Dedifferentiated amniotic fluid mesenchymal stem cell (primary cell): Measurements from ENCODE around the gene COL23A1.

Experiments used
- DNase-seq: peaks from one replicate; pipeline ENCODE4 v3.0.0-alpha.2; 2016; ENCODE audit errors: extremely low spot score

The COL23A1 gene

GRCh38 chr5:178434851-178435250 is 155.3 kb downstream of the COL23A1 start:
- DNase-seq = no peak

GRCh38 chr5:178434016-178434761 is 156.0 kb downstream of the COL23A1 start:
- DNase-seq = no peak

- DNase-seq = no peak
Measured at GRCh38 chr5:178433273-178433775, 156.9 kb downstream of the COL23A1 start.

- no peak for DNase-seq
Measured at GRCh38 chr5:178432421-178433272, 157.5 kb downstream of the COL23A1 start.

DNA sequence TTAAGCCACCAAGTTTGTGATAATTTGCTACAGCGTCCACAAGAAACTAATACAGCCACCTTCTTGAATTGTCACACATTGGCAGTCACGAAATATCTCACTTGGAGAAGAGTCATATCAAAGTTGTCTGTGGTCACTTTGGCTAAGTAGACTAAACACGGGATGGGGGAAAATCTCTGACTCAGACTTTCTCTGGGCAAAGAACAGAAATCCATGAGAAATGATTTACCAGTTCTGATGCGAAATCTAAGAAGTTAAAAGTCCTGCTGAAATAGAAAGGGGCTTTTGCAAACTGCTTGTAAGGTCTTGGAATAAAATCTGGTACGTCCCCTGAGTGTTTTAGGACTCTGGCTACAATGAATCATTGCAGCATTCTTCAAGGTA is 158.4 kb downstream of the COL23A1 start:
- DNase-seq = no peak

DNA sequence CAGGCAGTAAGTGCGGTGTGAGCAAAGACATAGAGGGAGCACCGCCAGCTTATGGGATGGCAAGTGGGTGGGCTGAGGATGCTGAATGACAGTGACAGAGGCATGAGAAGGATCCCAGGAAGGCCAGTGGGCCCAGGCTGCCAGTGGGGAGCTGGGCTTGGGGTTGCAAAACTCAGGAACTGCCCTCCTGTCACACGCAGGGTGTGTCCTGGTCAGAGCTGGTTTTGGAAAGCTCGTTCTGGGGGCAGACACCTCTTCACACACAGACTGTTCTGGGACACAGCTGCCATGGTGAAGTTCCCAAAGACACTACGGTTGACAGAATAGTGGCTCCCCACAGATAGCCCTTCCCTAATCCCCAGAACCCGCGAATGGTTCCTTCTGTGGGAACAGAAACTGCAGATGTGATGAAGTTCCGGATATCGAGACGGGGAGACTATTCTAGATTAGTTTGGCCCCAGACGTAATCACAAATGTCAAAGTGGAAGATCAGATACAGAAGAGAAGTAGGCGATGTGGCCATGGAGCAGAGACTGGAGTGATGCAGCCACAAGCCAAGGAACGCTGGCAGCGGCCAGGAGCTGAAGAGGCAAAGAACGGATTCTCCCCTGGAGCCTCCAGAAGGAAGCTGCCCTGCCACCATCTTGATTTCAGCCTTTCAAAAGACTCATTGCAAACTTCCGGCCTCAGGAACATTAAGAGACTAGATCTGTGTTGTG is 159.0 kb downstream of the COL23A1 start:
- DNase-seq = no peak

- DNase-seq = no peak
Measured at GRCh38 chr5:178430186-178431062, 159.8 kb downstream of the COL23A1 start.

DNA sequence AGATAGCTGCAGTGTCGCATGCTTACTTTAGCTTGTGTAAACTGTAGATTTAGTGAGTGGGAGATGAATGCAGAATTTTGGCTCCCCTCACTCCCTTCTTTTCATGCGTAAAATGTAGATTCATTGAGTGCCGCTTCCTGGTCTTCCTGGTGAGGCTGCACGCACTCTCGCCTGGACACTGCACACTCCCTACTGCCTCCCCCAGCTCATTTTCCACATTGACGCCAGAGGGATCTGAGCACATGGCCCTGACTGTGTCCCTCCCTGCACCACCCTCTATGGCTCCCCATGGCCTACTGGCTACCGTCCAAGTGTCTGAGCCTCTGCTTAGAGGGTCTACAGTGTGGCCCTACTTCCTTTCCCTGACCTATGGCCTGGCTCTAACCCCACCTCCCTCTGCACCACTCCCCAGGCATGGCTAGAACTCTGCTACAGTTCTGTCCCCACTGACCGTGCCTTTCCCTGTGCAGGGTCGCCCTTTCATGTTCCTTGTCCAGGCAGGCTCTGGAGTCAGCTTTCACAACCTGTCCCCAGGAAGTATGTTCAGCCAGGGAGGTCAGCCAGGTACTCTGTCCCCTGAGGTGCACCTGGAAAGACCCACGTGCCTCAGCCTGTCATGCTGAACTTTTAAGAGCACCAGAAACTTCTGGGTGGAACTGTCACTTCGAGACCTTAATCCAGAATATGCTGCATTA is 160.6 kb downstream of the COL23A1 start:
- no peak for DNase-seq

GRCh38 chr5:178429156-178429468 is 161.1 kb downstream of the COL23A1 start:
- no peak for DNase-seq

DNA sequence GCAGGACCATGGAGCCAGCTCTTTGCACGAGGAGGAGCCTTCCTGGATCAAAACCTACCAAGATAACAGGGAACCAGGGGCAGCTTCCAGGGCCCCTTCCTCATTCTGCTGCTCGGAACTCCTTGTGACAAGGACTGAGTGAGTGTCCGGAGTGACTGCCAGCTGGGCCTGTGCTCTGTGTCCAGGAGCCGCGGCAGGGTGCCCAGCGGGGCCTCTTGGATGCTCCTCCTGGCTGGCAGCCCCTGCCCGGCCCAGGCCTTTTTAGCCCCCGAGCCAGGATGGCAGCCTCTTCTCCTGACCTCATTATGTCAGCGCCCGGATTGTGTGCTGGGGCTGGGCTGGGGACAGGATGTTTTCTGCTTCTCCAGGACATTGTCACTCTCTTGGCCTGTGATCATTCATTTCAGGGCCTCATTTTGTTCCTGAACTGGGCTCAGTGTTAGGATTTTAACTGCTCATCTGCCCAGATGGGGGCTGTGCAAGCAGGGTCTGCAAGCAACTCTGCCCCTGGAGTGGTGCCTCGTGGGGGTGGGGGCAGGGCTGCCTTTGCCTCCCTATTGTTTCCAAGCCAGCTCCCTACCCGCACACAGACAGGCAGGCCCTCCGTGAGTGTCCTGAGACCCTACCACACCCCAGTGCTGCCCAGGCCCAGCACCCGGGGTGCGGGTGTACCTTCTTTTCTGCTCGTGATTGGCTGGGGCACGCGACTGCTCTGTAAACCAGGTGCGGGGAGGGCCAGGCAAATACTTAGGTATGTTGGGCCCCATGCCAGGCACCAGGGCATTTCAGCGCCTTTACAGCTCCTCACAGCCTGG is 161.6 kb downstream of the COL23A1 start:
- no peak for DNase-seq

DNA sequence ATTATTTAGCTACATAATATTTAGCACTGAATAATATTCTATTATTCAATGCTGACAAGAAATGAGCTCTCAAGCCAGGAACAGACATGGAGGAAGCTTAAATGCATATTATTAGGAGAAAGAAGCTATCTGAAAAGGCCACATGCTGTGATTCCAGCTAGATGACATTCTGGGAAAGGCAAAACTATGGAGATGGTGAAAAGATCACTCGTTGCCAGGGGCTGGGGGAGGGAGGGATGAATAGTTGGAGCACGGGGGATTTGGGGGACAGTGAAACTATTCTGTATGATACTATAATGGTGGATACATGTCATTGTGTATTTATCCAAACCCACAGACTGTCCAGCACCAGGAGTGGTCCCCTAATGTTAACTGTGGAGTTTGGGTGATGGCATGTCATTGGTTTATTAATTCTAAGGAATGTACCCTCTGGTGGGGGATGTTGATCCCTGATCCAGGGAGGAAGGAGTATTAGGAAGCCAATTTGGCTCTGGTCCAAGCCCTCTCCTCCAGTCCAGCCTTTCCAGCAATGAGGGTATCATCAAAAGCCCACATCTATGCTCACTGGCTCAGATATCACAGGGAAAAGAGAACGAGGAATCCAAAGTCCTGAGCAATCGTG is 162.5 kb downstream of the COL23A1 start:
- no peak for DNase-seq

- no peak for DNase-seq
Measured at GRCh38 chr5:178426326-178427130, 163.7 kb downstream of the COL23A1 start.

DNA sequence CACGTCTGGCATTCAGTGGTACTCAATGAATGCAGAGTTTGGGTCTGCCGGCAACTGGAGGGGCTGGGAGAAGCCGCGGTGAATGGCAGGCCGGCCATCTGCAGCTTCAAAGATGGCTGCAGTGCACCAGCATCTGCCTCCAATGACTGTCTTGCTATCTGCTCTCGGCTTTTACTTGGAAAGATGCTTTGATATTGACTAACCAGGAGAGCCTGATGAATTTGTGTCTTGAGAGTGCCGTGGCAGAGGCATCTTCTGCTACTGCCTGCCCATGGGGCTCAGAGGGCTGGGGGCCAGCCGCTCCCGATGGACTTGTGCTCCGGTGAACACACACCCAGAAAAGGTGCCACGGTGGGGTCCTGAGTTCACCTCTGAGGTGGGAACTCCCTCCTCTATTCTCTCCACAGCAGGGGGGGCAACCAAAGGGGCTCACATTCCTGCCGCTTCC is 164.5 kb downstream of the COL23A1 start:
- DNase-seq = no peak

GRCh38 chr5:178424810-178425177 is 165.4 kb downstream of the COL23A1 start:
- no peak for DNase-seq

DNA sequence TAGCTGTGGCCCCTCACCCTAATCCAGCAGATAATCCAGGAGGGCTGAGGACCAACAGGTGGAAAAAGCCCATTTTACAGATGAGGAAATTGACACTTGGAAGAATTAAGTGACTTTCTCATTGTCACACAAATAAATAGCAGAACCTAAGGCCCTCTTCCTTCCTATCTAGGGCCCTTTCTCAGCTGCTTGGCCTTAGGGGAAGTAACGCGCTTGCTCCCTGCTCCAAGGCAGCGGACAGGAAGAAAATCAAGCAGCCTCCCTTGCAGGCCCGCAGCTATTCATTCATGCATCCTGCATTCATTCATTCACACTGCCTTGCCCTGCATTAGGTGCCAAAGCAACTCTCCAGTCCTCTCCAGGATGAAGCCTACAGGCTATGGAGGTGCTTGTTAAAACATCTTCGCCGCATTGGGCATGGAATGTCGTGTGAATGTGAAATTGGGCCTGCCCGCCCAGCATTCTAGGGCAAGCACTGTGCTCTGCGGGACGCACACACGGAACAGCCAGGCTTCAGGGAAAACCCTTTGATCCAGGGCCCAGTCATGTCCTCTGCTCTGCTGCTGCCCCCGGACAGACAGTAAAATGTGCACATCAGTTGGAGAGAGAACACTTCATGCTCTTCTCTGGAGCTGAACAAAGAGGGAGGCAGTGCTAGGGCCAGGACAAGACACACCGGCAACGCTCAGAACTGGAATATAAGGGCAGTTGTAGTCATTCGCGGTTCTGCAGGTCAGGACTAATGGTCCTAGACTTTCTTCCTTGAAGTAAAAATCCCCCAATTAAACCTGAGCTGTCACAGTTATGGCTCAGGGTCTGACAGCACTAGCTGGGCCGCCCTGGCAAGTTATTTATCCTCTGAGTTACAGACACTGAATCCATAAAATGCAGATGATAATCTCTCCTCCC is 166.0 kb downstream of the COL23A1 start:
- DNase-seq = no peak

- no peak for DNase-seq
Measured at GRCh38 chr5:178423431-178423830, 166.8 kb downstream of the COL23A1 start.

DNA sequence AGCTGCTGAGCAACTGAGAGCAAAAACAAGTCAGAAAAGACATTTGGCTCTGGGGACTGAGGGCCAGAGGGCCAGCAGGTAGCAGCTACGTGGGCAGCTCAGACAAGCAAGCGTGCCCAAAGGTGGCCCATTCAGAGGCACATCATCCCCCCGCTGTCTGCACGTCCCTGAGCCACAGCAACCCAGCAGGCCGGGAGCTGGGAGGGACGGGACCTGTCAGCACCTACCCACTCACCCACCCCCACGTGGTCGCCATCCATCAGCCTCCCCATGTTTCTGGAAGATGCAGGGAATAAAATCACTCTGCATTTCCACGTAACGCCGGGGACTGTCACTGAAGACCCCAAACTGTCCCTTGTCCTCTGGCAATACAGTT is 167.8 kb downstream of the COL23A1 start:
- no peak for DNase-seq
